Keratinocyte (primary cell): ENCODE data around the gene TMTC2.

Experiments
- EZH2 ChIP-seq: IDR thresholded peaks from one replicate; pipeline ENCODE4 v1.6.1; 2012; ENCODE audit warnings: inconsistent platforms, mild to moderate bottlenecking, low read length, moderate library complexity
- TF ChIP-seq, protein P1 (sequence below), 3 experiments: IDR thresholded peaks in 1 of 3; conservative IDR thresholded peaks in 1 of 3; optimal IDR thresholded peaks in 1 of 3; 2 replicates in 2 of 3; 3 replicates in 1 of 3; pipeline versions ENCODE3 to v1.5.1; 2011; ENCODE audit warnings: low read length in 3 of 3, mild to moderate bottlenecking in 3 of 3, moderate library complexity in 2 of 3, control low read depth in 1 of 3, inconsistent platforms in 1 of 3; ENCODE audit not compliant: insufficient read depth in 2 of 3; ENCODE audit errors: extremely low read depth in 1 of 3

DNA sequence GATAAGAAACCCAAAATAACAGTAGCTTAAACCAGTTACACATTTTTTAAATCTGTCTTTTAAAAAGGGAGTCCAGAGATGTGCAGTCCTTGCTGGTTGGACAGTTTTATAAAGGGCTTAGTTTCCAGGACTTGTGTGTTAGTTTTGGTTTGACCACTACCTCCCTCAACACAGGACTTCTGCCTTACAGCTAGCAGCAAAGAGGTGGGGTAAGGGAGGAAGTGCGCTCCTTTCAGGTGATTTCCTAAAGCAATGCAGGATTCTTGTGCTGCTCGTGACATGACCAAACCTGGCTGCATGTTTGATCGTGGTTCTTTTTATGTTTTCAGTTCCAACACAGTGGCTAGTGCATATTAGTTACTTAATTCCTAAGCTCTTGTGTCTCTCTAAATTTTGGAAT, 266.2 kb downstream of the TMTC2 start:
- TF ChIP-seq EZH2: no peak
- TF ChIP-seq, protein P1, sequence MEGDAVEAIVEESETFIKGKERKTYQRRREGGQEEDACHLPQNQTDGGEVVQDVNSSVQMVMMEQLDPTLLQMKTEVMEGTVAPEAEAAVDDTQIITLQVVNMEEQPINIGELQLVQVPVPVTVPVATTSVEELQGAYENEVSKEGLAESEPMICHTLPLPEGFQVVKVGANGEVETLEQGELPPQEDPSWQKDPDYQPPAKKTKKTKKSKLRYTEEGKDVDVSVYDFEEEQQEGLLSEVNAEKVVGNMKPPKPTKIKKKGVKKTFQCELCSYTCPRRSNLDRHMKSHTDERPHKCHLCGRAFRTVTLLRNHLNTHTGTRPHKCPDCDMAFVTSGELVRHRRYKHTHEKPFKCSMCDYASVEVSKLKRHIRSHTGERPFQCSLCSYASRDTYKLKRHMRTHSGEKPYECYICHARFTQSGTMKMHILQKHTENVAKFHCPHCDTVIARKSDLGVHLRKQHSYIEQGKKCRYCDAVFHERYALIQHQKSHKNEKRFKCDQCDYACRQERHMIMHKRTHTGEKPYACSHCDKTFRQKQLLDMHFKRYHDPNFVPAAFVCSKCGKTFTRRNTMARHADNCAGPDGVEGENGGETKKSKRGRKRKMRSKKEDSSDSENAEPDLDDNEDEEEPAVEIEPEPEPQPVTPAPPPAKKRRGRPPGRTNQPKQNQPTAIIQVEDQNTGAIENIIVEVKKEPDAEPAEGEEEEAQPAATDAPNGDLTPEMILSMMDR (optimal IDR thresholded peaks at IDR 0.05 in 1 of 3, IDR thresholded peaks at IDR 0.05 in 1 of 3, conservative IDR thresholded peaks at IDR 0.05 in 1 of 3; ENCODE audit: extremely low read depth in 1 of 3, insufficient read depth in 2 of 3, low read length in 3 of 3): no peak
